Measurements from ENCODE around the gene MTFR1L.

The MTFR1L gene

DNA sequence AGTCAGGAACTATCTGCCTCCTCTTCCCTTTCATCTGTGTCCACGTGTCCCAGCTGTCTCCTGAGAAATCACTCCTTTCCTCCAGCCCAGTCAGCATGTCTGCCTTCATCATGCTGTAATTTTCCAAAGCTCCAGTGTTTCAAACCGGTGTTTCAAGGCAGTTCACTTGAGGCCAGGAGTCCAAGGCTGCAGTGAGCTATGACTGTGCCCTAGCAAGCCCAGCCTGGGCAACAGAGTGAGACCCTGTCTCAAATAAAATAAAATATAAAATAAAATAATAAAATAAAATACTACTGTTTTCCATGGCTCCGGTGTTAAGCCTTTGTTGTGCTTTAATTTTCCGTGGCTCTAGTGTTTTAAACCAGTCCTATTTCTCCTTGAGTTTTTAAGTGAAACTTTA, 27.6 kb upstream of the MTFR1L start:
- DNase-seq: no peak

DNA sequence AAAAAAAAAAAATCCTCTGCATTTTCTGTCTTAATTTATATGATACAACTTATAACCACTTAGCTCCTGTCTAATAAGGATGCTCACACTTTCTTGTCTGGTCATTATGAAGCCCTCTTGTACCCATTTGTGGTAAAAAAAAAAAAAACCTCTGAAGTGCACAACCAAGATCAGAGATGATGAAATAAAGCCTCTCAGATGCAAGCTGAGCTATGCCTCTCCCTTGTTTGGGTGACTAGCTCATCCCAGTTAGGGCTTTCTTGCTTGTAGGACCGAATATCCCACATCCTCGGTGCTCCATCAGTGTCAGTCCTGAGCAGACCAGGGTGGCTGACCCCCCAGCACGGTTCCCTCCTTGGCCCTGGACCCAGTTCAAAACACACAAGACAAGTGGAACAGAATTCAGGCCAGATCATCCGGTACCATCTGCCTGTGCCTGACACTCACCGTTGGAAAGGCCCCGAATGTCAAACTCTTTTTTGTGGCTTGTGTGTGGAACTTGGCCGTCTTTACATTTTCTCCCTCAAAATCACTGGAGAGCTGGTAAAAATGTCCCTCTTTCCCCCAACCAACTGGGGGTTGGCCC, 26.1 kb upstream of the MTFR1L start:
- DNase-seq: no peak

DNA sequence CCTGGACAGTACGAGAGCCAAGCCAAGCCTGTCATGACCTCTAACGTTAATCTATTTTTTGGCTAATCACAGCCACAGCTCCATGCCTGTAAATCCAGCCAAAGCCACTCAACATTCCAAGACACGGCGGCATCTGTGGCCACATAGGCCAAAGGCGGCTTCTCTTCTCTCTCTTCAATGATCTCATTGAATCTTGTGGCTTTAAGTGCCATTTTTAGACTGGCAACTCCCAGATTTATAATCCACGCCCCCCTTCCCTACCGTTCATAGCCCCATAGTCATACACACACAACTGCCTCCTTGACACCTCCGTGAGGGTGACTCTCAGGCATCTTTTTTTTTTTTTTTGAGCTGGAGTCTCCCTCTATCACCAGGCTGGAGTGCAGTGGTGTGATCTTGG, 25.4 kb upstream of the MTFR1L start:
- no peak for DNase-seq

DNA sequence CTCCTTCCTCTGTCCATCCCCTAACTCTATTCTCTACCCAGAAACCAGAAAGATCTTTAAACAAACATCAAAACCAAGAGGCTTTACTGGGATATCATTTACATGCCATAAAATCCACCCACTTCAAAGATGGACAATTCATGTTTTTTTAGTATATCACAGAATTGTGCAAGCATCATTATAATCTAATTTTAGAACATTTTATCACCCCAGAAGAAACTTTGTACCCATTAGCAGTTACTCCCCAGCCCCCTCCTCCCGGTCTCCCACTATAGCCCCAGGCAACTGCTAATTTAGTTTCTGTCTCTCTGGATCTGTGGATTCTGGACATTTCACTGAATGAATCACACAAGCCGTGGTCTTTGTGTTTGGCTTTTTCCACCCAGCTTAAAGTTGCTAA, 24.5 kb upstream of the MTFR1L start:
- no peak for DNase-seq

DNA sequence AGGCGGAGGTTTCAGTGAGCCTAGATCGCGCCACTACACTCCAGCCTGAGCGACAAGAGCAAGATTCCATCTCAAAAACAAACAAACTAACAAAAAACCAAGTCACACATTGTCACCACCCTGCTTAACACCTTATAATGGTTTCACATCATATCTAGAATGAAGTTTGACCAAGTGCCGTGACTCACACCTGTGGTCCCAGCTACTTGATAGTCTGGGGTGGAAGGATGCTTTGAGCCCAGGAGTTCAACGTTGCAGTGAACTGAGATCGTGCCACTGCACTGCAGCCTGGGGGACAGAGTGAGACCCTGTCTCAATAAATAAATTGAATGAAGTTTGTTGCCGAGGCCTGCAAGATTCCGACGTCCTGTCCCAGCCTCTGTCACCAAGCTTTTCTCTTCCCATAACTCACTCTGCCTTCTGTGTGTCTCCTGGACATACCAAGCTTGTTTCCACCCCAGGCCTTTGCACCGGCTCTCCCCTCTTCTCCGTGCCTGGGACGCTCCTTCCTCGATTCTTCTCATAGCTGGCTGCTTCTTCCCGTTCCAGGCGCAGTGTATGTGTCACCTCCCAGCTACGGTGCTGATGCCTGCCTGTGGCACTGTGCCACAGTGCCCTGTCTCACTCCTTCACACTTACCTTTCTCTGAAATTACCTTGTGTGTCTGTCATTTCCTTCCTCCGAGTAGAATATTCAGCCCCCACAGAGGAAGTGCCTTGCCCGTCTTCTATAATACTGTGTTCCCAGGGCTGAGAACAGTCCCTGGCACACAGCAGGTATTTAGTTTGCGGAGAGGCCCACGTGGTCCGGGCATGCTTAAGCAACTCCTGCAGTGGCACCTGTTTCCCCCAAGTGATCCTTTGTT, 23.6 kb upstream of the MTFR1L start:
- DNase-seq: no peak

DNA sequence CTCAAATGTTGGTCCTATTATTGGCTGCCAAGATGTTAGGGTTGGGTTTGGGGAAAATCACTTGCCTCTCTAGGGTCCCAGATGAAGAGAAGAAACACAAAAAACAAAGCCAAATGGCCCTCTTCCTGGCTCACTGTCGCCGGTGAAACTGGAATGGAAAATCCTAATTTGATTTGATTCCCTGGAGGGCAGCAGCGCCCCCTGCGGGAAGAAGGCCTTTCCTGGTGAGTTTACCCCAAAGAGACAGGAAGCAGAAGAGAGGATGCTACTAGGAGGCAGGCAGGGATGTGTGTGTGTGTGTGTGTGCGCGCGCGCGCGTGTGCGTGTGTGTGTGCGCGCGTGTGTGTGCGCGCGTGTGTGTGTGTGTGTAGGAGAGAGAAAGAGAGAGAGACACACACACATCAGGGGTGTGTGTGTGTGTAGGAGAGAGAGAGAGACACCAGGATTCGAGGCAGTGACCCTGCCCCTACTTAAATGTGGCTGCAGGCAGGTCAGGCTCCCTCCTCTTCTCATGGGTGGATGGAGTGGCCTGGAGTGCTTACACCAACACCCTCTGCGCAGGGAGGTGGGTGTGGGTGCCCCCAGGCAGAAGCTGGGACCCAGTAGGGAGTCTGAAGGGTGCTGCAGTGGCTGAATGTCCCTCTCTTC, 22.8 kb upstream of the MTFR1L start:
- peak; percentile 63 for DNase-seq

DNA sequence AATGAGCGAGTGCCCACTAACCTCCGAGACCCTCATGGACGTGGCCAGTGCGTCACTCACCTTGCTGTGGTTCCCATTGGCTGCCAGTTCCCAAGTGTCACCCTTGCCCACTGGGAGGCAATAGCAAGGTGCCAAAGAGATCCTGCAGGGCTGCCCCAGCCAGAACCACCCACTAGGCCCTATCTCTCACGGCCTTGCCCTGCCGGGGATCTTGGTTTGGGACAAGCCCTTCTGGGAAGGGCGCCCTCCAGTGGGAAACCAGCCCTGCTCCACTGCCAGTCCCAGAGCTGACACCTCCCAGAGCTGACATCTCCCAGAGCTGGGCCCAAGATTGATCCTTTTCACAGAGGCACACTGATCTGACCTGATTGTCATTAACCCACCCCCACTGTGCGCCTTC, 21.8 kb upstream of the MTFR1L start:
- no peak for DNase-seq

DNA sequence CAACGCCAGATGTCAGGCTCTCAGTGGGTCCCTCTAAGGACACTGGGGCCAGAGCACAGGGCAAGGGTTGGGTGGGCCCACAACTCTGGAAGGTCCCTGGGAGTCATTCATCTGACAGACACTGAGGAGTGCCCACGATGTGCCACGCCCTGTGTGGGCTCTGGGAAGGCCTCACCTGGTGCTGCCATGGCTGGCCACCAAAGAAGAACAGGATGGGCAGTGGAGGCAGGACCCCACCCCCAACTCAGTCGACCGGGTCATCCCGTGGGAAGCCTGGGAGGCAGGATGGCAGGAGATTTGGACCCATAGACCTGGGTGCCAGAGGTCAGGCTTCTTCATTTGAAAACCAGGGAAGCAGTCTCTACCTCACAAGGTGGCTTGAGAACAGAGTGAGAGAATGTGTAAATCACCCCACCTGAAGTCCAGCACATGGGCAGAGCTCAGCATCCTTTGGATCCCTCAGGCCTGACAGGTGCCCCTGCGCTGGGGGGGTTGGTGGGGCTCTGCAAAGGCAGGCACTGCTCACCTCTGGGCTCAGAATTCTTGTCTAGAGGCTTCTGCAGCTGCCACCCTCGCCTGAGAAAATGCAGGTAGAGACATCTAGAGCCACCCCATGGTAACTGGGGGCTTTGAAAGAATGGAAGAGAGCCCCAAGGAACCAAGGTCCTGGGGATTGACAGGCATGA, 20.9 kb upstream of the MTFR1L start:
- no peak for DNase-seq

DNA sequence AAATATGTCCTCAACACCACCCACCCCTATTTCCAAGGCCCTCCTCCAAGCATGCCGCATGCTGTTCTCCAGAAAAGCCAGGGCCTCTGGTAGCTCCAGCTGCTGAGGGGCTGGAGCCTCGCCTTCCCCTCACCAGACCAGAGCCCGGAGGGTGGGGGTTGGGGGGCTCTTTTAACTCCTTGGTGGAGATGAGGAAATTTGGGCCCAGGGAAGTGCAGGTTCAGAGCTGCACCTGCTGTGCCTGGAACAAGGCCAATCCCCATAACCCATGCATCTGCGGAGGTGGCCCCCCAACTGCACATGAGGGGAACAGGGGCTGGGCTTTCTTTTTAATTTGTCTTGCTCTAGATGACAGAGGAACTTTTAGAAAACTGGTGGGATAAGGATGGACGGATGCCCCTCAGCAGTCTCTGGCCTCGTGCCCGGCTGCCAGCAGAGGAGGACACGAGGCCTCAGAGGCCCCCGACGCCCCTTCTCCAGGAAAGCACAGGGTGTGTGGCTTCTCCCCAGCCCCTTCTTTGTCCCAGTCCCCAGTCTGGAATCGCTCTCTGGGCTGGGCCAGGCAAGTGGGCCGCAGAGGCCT, 20.3 kb upstream of the MTFR1L start:
- DNase-seq: no peak

DNA sequence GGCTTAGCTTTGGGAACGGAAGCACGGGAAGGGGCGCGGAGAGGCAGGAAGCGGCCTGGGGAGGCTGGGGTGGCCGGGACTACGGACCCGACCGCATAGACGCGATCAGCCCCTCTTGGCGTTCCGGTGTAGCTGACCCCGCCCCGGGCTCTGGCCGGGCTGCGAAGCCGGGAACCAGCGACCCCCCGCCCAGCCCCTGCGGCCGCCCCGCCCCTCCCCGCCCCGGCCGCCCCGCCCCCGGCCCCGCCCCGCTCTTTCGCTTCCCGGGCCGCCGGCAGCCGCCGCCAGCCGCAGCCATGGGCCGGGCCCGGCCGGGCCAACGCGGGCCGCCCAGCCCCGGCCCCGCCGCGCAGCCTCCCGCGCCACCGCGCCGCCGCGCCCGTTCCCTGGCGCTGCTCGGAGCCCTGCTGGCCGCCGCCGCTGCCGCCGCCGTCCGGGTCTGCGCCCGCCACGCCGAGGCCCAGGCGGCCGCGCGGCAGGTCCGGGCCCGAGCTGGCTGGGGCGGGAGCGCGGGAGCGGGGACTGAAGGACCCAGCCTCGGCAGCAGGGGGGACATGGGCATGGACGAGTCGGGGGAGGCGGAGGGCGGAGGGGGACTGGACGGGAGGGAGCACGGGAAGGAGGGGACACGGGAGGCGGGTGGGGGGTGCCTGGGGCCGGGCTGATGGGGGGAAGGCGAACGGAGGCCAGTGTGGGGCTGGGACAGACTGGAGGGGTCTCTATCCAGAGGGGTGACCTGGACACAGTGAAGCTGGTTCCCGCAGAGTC, 19.6 kb upstream of the MTFR1L start, which contains the start of gene SELENON:
TSS of gene SELENON (plus strand) at position 259 of the 768 bp plus-strand sequence. CDS start at position 297, 38 bp downstream.
- DNase-seq: no peak

DNA sequence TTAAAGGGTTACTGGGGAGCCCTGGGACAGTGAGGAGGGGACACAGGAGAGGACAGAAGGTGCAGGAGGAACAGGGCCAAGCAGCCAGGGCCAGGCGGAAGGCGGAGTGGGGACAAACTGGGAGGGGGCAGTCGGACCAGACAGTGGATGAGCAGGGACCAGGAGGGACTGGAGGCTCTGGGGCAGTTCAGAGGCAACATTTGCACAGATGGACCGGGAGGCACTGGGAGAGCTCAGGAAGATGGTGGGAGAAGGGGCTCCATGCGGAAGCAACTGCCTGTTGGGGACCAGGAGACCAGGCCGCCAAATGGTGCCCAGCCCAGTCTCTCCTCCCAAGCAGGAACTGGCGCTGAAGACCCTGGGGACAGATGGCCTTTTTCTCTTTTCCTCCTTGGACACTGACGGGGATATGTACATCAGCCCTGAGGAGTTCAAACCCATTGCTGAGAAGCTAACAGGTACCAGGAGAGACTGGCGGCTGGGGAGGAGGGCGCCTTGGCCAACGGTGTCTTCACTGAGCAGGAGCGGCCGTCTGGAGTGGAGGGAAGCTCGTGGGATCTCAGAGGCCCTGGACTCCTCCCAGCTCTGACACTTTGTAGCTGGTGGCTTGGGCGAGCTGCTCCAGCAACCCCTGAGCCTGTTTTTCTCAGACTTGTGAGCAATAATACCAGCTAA, 18.9 kb upstream of the MTFR1L start:
- no peak for DNase-seq

DNA sequence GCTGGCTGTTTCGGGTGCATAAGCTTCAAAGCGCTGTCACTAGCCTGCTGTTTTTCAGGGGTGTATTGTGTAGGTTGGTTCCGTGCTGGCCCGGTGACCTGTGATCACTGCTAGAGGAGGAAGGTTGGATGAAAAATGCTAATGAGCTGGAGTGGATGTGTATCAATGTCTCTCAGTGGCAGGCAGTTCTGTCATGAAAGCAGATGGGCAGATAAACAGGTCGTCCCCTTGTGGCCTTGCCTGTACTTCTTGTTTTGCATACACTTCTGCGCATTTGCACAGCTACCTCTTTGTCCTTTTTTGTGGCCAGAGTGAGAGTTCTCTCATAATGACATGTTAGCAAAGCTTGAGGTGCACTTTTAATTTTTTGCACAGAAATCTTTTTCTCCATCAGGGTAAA, 16.8 kb upstream of the MTFR1L start:
- no peak for DNase-seq

DNA sequence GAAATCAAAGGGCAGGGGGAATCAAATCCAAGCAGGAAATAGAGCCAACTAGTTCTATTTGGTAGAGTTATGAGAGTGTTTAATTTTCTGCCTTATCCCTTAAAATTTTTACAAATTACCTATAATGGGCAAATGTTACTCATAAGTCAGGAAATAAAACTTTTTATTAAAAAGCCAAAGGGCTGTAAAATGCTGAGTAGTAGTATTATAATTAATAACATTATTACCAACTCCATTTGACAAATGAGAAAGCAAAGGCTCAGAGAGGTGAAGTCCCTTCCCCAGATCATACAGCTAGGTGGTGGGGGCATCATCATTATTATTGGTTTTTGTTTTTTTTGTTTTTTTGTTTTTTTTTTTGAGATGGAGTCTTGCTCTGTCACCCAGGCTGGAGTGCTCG, 16.4 kb upstream of the MTFR1L start:
- no peak for DNase-seq

DNA sequence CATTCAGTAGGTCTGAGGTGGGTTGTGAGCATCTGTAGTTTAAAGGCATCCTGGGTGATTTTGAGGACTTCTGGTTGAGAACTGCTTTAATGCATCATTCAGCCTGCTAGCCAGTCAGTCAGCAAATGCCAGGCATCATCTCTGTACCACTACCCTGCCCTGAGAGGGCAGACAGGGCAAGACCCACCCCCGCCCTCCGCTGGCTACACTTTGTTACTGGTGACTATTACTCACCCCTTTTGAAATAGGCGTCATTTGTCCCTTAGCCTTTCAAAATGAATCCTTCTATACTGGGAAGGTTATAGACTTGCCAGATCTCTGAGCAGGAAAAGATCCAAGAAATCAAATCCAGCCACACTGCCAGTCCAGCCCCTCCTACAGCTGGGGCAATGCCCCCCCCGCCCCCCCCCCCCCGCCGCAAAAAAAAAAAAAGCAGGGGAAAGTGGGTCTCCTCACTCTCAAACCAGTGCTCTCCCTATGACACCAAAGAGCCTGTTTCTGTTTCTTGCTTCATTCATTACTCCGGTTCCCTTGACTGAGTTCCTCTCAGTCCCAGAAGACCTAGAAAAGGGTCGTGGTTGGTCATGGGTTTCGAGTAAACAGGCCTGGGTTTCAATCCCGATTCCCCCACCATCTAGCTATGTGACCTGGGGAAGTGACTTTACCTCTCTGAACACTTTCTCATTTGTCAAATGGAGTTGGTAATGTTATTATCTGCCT, 15.3 kb upstream of the MTFR1L start:
- DNase-seq: no peak

DNA sequence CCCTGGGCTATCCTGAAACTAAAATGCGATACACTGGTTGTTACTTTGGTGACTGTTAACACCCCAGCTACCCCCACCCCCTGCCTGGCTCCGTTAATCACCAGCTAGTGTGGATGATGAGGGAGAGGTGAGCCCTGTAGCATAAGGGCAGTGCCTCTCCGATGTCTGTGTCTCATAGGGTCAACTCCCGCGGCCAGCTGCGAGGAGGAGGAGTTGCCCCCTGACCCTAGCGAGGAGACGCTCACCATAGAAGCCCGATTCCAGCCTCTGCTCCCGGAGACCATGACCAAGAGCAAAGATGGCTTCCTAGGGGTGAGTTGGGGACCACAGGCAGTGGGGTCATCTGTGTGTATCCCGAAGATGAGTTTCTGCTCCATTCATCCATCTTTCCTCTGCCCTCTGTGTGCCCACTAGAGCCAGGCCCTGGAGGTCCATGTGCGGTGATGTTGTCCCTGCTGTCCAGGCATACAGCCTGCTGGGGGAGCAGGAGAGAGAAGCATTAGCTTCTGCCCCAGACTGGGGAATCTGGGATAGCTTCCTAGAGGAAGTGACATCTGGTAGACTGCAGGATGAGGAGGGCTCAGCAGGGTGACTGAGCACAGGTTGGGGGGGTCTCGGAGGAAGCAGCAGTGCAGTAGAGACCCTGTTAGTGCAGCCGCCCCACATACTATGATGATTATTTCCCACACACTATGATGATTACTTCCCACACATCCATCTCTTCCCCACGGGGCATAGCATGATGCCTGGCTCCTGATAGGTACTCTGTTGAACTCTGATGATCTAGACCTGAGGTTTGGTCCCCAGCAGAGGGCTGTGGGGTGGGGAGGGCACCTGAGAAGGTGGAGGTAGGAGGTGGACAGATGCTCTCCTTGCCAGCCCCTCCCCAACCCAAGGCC, 14.5 kb upstream of the MTFR1L start:
- DNase-seq: no peak

DNA sequence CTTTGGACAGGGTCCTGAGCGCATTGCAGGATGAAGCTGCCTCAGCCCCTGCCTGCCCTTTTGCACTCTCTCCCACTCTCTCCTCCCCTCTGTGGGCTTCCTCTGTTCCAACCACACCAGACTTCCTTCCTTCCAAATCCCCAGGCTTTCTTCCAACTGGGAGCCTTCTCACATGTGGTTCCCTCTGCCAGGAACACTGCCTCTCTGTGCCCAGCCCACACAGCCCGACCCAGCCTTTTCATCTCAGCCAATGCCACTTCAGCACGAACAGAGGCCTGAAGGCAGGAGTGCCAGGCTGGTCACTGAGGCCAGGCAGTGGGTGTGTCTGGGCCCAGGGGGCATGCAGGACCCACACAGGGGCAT, 13.9 kb upstream of the MTFR1L start:
- no peak for DNase-seq

DNA sequence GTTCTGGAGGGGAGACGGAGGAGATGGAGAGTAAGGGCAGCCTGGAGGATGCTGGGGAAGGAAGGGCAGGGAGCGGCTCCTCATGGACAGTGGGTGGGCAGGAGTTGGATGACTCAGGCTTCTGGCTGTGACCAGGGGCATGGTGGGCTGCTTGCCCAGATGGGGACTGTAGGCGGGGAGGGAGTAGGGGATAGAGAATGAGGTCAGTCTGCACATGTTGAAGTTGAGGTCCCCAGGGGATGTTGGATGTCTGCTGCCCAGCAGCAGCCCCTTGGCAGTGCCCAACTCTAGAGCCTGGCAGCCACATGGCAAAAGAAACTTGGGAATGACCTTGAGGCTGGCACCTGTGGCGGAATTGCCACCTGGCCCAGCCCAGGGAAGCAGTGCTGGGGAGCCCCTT, 13.3 kb upstream of the MTFR1L start:
- DNase-seq: no peak

DNA sequence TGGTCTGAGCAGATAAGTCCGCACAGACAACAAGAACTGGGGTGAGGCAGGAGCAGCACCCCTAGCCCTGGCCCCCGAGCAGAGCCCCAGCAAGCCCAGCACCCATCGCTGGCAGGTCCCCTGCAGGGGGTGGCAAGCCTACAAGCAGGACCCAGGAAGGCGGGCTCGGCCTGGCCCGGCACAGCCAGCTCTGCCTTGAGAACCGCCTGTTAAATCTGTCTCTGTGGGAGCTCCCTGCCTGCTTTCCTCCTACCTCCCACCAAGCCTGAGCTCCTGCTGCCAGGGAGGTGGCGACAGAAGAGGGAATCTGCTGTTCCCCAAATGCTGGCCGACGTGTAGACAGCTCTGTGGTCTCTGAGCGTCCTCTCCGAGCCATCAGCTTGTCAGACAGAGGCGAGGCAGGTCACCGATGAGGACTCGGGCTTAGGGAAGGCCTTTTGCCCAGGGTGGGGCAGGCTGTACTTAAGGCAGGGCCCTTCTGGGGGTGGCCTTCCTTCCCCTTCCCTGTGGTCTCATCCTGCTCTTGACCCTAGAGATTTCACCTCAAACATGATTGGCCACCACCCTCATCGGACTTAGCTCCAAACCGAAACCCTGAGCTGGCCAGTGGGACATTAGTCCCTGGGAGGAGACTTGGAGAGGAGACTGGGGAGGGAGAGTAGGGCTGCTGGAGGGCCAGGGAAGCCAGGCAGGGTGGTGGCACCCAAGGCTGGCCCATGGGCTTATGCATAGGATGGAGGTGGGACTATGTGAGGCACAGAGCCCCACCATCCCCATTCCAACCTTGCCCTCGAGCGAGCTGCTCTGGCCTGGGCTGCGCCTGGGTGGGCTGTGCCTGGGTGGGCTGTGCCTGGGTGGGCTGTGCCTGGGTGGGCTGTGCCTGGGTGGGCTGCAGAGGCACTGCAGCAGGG, 12.0 kb upstream of the MTFR1L start:
- DNase-seq: no peak
